ENCODE results near the gene KCNG2. TPM values are rescaled to one million over a fixed set of nuclear protein-coding genes. Genes with fewer than 3 reads are reported as not detected.

Gene KCNG2
- total and polyA plus RNA-seq, 2 experiments from 2014 or later: not detected

GRCh38 chr18:79817607-79817998 lies 19.9 kb downstream of the KCNG2 start:
- WGBS (ENCODE audit: low lambda C conversion rate, missing lambda C conversion rate): 93% methylated on average over 8 of the region's 8 CpGs
- TF ChIP-seq EZH2phosphoT487 (IDR thresholded peaks at IDR 0.05; ENCODE audit: low read depth, severe bottlenecking, unreplicated experiment): no peak
- TF ChIP-seq CTCF (IDR thresholded peaks at IDR 0.05; ENCODE audit: poor library complexity): no peak
- no peak for TF ChIP-seq EZH2 (IDR thresholded peaks at IDR 0.05; ENCODE audit: borderline replicate concordance)

GRCh38 chr18:79818036-79818435 lies 20.3 kb downstream of the KCNG2 start:
- Histone ChIP-seq H3K27ac (no peak overlapping the region), H3K79me2 (no peaks in the 10 kb centered on the region), H2AFZ (no peak overlapping the region), H3K9me2 (replicated peaks; ENCODE audit: insufficient read depth) (no peaks in the 10 kb centered on the region), H3K9me3 (ENCODE audit: low read depth) (no peaks in the 10 kb centered on the region), H4K20me1 (ENCODE audit: insufficient read depth, poor library complexity, severe bottlenecking) (no peaks in the 10 kb centered on the region), H3K4me1 (ENCODE audit: insufficient read depth) (no peaks in the 10 kb centered on the region), H3K4me2 (no peak overlapping the region), H3K36me3 (replicated peaks; ENCODE audit: insufficient read depth, low read depth) (no peaks in the 10 kb centered on the region), H3K27me3 (peaks cover 3% of the 10 kb centered on the region), H3K4me3 (no peak overlapping the region)
- no peak for DNase-seq (ENCODE audit: low spot score)
- WGBS (ENCODE audit: low lambda C conversion rate, missing lambda C conversion rate): 77% methylated on average over 14 of the region's 14 CpGs
- TF ChIP-seq EZH2 (IDR thresholded peaks at IDR 0.05; ENCODE audit: borderline replicate concordance): no peak
- TF ChIP-seq CTCF (IDR thresholded peaks at IDR 0.05; ENCODE audit: poor library complexity): no peak

More at GRCh38 chr18:79817607-79817998, 19.9 kb downstream of the KCNG2 start:
- Histone ChIP-seq H3K9me2 (replicated peaks; ENCODE audit: insufficient read depth) (no peaks in the 10 kb centered on the region), H4K20me1 (ENCODE audit: insufficient read depth, poor library complexity, severe bottlenecking) (no peaks in the 10 kb centered on the region), H3K9me3 (ENCODE audit: low read depth) (no peaks in the 10 kb centered on the region), H3K4me2 (no peak overlapping the region), H3K79me2 (no peaks in the 10 kb centered on the region), H3K4me3 (no peak overlapping the region), H2AFZ (no peak overlapping the region), H3K27ac (no peak overlapping the region), H3K27me3 (peaks cover 3% of the 10 kb centered on the region), H3K36me3 (replicated peaks; ENCODE audit: insufficient read depth, low read depth) (no peaks in the 10 kb centered on the region), H3K4me1 (ENCODE audit: insufficient read depth) (no peaks in the 10 kb centered on the region)
- no peak for DNase-seq (ENCODE audit: low spot score)

- TF ChIP-seq EZH2 (IDR thresholded peaks at IDR 0.05; ENCODE audit: borderline replicate concordance) (no peak), EZH2phosphoT487 (IDR thresholded peaks at IDR 0.05; ENCODE audit: low read depth, severe bottlenecking, unreplicated experiment) (no peak)
- no peaks in the 10 kb centered on the region for H4K20me1 ChIP-seq (ENCODE audit: insufficient read depth, poor library complexity, severe bottlenecking)
- H3K79me2 ChIP-seq: no peaks in the 10 kb centered on the region
- 90% methylated on average over 18 of the region's 18 CpGs for WGBS (ENCODE audit: low lambda C conversion rate, missing lambda C conversion rate)
- no peaks in the 10 kb centered on the region for H3K9me2 ChIP-seq (replicated peaks; ENCODE audit: insufficient read depth)
- H3K36me3 ChIP-seq (replicated peaks; ENCODE audit: insufficient read depth, low read depth): no peaks in the 10 kb centered on the region
- no peak overlapping the region for H3K4me2 ChIP-seq
- H3K4me1 ChIP-seq (ENCODE audit: insufficient read depth): no peaks in the 10 kb centered on the region
- H2AFZ ChIP-seq: no peak overlapping the region
- DNase-seq (ENCODE audit: low spot score): no peak
- H3K9me3 ChIP-seq (ENCODE audit: low read depth): no peaks in the 10 kb centered on the region
- H3K4me3 ChIP-seq: no peak overlapping the region
- H3K27me3 ChIP-seq: peaks cover 2% of the 10 kb centered on the region
- H3K27ac ChIP-seq: no peak overlapping the region
Measured at GRCh38 chr18:79818631-79819030, 20.9 kb downstream of the KCNG2 start.

- WGBS (ENCODE audit: low lambda C conversion rate, missing lambda C conversion rate): 92% methylated on average over 26 of the region's 26 CpGs
- no peaks in the 10 kb centered on the region for H3K27me3 ChIP-seq
- no peak for DNase-seq (ENCODE audit: low spot score)
Measured at GRCh38 chr18:79819064-79819967, 21.6 kb downstream of the KCNG2 start.

More at GRCh38 chr18:79819064-79819967, 21.6 kb downstream of the KCNG2 start:
- Histone ChIP-seq H3K4me3 (no peak overlapping the region), H4K20me1 (ENCODE audit: insufficient read depth, poor library complexity, severe bottlenecking) (no peaks in the 10 kb centered on the region), H2AFZ (no peak overlapping the region), H3K4me2 (no peak overlapping the region), H3K27ac (no peak overlapping the region), H3K79me2 (no peaks in the 10 kb centered on the region), H3K4me1 (ENCODE audit: insufficient read depth) (no peaks in the 10 kb centered on the region), H3K36me3 (replicated peaks; ENCODE audit: insufficient read depth, low read depth) (no peaks in the 10 kb centered on the region), H3K9me2 (replicated peaks; ENCODE audit: insufficient read depth) (no peaks in the 10 kb centered on the region), H3K9me3 (ENCODE audit: low read depth) (no peaks in the 10 kb centered on the region)
- TF ChIP-seq EZH2 (IDR thresholded peaks at IDR 0.05; ENCODE audit: borderline replicate concordance): no peak
- TF ChIP-seq EZH2phosphoT487 (IDR thresholded peaks at IDR 0.05; ENCODE audit: low read depth, severe bottlenecking, unreplicated experiment): no peak
- no peak for TF ChIP-seq CTCF (IDR thresholded peaks at IDR 0.05; ENCODE audit: poor library complexity)
